ENCODE results near the gene DEPDC1B. TPM values are rescaled to one million over a fixed set of nuclear protein-coding genes. Genes with fewer than 3 reads are reported as not detected.
"Not testable (repeated sequence)": the region's sequence is repeated elsewhere in the genome, so short reads cannot be mapped to it uniquely, and the experiment has no call there.

DEPDC1B gene
- total and polyA plus RNA-seq, 2 experiments from 2014 or later, result 2.5 to 3.0 TPM

GRCh38 chr5:60722416-60722815, 22.4 kb upstream of the DEPDC1B start:
- no peak overlapping the region for H3K4me3 ChIP-seq
- no peak overlapping the region for H3K9ac ChIP-seq
- H3K27ac ChIP-seq, result no peak overlapping the region
- H3K4me2 ChIP-seq (ENCODE audit: unreplicated experiment), result no peak overlapping the region
- H3K36me3 ChIP-seq (ENCODE audit: low read depth), result no peaks in the 10 kb centered on the region
- no peaks in the 10 kb centered on the region for H3K4me1 ChIP-seq (ENCODE audit: insufficient read depth)
- no peaks in the 10 kb centered on the region for H3K9me3 ChIP-seq (ENCODE audit: low read depth)
- in situ Hi-C loops (cut with MboI), result no loop called here
- H3K9me2 ChIP-seq (ENCODE audit: insufficient read depth), result no peaks in the 10 kb centered on the region
- peaks cover 4% of the 10 kb centered on the region for H3K27me3 ChIP-seq (replicated peaks; ENCODE audit: insufficient read depth)
- no peaks in the 10 kb centered on the region for H4K20me1 ChIP-seq (ENCODE audit: insufficient read depth)
- H3F3A ChIP-seq (ENCODE audit: insufficient read depth), result no peaks in the 10 kb centered on the region
- H2AFZ ChIP-seq, result no peak overlapping the region
- DNase-seq, result no peak
- no peaks in the 10 kb centered on the region for H3K79me2 ChIP-seq (ENCODE audit: insufficient read depth)
- no peak for TF ChIP-seq EZH2 (IDR thresholded peaks at IDR 0.05; ENCODE audit: insufficient read depth, poor library complexity, severe bottlenecking)
- no peak for TF ChIP-seq EZH2phosphoT487 (IDR thresholded peaks at IDR 0.05; ENCODE audit: insufficient read depth, low read depth)
- 30 to 36% methylated on average over 6 of the region's 6 CpGs for WGBS, 2 experiments (ENCODE audit: low coverage in 1 of 2, low lambda C conversion rate in 2 of 2, missing lambda C conversion rate in 2 of 2)

- Histone ChIP-seq H3K4me2 (ENCODE audit: unreplicated experiment) (no peak overlapping the region), H2AFZ (no peak overlapping the region), H3K9ac (no peak overlapping the region), H3K36me3 (ENCODE audit: low read depth) (no peaks in the 10 kb centered on the region), H3F3A (ENCODE audit: insufficient read depth) (no peaks in the 10 kb centered on the region), H3K9me2 (ENCODE audit: insufficient read depth) (no peaks in the 10 kb centered on the region), H3K27ac (no peak overlapping the region), H3K79me2 (ENCODE audit: insufficient read depth) (no peaks in the 10 kb centered on the region), H4K20me1 (ENCODE audit: insufficient read depth) (no peaks in the 10 kb centered on the region), H3K27me3 (replicated peaks; ENCODE audit: insufficient read depth) (peaks cover 4% of the 10 kb centered on the region), H3K4me3 (no peak overlapping the region), H3K9me3 (ENCODE audit: low read depth) (no peaks in the 10 kb centered on the region), H3K4me1 (ENCODE audit: insufficient read depth) (no peaks in the 10 kb centered on the region)
- in situ Hi-C loops (cut with MboI), result no loop called here
- no peak for DNase-seq
- TF ChIP-seq EZH2phosphoT487 (IDR thresholded peaks at IDR 0.05; ENCODE audit: insufficient read depth, low read depth), result no peak
- TF ChIP-seq EZH2 (IDR thresholded peaks at IDR 0.05; ENCODE audit: insufficient read depth, poor library complexity, severe bottlenecking), result no peak
These were observed 19.4 kb upstream of the DEPDC1B start for GRCh38 chr5:60719329-60719728.

DNA sequence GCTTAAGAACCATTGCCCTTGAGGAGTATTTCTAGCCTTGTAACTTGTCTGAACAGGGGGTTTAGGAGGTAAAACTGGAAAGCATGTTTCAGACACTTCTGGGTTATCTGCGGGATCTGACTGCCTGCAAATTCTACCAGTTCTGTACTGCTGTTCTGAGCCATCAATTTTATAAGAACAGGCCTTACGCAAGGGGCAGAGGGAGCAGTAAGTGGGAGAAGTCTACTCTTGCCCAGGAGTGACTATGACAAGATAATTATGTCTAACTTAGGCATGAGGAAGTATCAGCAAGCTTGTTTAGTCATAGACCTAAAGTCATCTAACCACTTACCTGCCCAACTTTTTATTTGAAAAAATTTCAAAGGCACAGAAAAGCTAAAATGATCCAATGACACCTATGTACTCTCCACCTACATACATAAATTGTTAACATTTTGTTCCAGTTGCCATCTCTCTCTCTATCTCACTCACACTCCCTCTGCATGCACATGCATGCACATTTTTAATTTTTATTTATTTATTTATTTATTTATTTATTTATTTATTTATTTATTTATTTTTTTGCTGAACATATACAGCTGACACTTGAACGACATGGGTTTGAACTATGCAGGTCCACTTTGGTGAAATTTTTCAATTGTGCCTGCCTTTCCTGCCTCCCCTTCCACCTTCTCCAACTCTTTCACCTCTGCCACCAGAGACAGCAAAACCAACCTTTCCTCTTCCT, 18.4 kb upstream of the DEPDC1B start:
- 35 to 42% methylated on average over 3 of the region's 3 CpGs for WGBS, 2 experiments (ENCODE audit: low coverage in 1 of 2, low lambda C conversion rate in 2 of 2, missing lambda C conversion rate in 2 of 2)
- no peak overlapping the region for H3K4me3 ChIP-seq
- H3K4me1 ChIP-seq (ENCODE audit: insufficient read depth), result no peaks in the 10 kb centered on the region
- no peaks in the 10 kb centered on the region for H3K36me3 ChIP-seq (ENCODE audit: low read depth)
- no peaks in the 10 kb centered on the region for H3K9me3 ChIP-seq (ENCODE audit: low read depth)
- no peaks in the 10 kb centered on the region for H4K20me1 ChIP-seq (ENCODE audit: insufficient read depth)
- in situ Hi-C loops (cut with MboI), result no loop called here
- TF ChIP-seq EZH2phosphoT487 (IDR thresholded peaks at IDR 0.05; ENCODE audit: insufficient read depth, low read depth) (no peak), EZH2 (IDR thresholded peaks at IDR 0.05; ENCODE audit: insufficient read depth, poor library complexity, severe bottlenecking) (no peak)
- H3K79me2 ChIP-seq (ENCODE audit: insufficient read depth), result no peaks in the 10 kb centered on the region
- no peak overlapping the region for H3K9ac ChIP-seq
- no peak overlapping the region for H3K27ac ChIP-seq
- H3K9me2 ChIP-seq (ENCODE audit: insufficient read depth), result no peaks in the 10 kb centered on the region
- no peak overlapping the region for H3K4me2 ChIP-seq (ENCODE audit: unreplicated experiment)
- no peak for DNase-seq
- peaks cover 4% of the 10 kb centered on the region for H3K27me3 ChIP-seq (replicated peaks; ENCODE audit: insufficient read depth)
- H3F3A ChIP-seq (ENCODE audit: insufficient read depth), result no peaks in the 10 kb centered on the region
- H2AFZ ChIP-seq, result no peak overlapping the region

DNA sequence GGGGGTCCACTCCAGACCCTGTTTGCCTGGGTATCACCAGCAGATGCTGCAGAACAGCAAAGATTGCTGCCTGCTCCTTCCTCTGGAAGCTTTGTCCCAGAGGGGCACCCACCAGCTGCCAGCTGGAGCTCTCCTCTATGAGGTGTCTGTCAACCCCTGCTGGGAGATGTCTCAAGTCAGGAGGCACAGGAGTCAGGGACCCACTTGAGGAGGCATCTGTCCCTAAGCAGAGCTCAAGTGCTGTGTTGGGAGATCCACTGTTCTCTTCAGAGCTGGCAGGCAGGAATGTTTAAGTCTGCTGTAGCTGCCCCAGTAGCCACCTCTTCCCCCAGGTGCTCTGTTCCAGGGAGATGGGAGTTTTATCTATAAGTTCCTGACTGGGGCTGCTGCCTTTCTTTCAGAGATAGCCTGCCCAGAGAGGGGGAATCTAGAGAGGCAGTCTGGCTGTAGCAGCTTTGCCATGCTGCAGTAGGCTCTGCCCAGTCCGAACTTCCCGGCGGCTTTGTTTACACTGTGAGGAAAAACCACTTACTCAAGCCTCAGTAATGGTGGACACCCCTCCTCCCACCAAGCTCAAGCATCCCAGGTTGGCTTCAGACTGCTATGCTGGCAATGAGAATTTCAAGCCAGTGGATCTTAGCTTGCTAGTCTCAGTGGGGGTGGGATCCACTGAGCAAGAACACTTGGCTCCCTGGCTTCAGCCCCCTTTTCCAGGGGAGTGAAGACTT, 15.4 kb upstream of the DEPDC1B start:
- H2AFZ ChIP-seq; H3K27me3 ChIP-seq (replicated peaks; ENCODE audit: insufficient read depth); H3K36me3 ChIP-seq (ENCODE audit: low read depth); H3K4me1 ChIP-seq (ENCODE audit: insufficient read depth); H3K9ac ChIP-seq; H4K20me1 ChIP-seq (ENCODE audit: insufficient read depth); DNase-seq; in situ Hi-C loops (cut with MboI); H3K27ac ChIP-seq; H3F3A ChIP-seq (ENCODE audit: insufficient read depth); H3K4me3 ChIP-seq; H3K9me2 ChIP-seq (ENCODE audit: insufficient read depth); H3K9me3 ChIP-seq (ENCODE audit: low read depth); H3K79me2 ChIP-seq (ENCODE audit: insufficient read depth); H3K4me2 ChIP-seq (ENCODE audit: unreplicated experiment): not testable (repeated sequence)
- 81 to 96% methylated on average over 3 of the region's 3 CpGs for WGBS, 2 experiments (ENCODE audit: low coverage in 1 of 2, low lambda C conversion rate in 2 of 2, missing lambda C conversion rate in 2 of 2)
